HL-60/S4 (cell line): ENCODE measurements around the gene P2RY6.
"Not testable (repeated sequence)": the region's sequence is repeated elsewhere in the genome, so short reads cannot be mapped to it uniquely, and the experiment has no call there.

Source experiments
- in situ Hi-C: fragments of 300-500 bp; cut with MboI; formaldehyde crosslinking; loops from 2 replicates; pipeline ENCODE4 v1.14.3; 2022; ENCODE audit warnings: low sequenced_read_pairs

Gene P2RY6, protein sequence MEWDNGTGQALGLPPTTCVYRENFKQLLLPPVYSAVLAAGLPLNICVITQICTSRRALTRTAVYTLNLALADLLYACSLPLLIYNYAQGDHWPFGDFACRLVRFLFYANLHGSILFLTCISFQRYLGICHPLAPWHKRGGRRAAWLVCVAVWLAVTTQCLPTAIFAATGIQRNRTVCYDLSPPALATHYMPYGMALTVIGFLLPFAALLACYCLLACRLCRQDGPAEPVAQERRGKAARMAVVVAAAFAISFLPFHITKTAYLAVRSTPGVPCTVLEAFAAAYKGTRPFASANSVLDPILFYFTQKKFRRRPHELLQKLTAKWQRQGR

DNA sequence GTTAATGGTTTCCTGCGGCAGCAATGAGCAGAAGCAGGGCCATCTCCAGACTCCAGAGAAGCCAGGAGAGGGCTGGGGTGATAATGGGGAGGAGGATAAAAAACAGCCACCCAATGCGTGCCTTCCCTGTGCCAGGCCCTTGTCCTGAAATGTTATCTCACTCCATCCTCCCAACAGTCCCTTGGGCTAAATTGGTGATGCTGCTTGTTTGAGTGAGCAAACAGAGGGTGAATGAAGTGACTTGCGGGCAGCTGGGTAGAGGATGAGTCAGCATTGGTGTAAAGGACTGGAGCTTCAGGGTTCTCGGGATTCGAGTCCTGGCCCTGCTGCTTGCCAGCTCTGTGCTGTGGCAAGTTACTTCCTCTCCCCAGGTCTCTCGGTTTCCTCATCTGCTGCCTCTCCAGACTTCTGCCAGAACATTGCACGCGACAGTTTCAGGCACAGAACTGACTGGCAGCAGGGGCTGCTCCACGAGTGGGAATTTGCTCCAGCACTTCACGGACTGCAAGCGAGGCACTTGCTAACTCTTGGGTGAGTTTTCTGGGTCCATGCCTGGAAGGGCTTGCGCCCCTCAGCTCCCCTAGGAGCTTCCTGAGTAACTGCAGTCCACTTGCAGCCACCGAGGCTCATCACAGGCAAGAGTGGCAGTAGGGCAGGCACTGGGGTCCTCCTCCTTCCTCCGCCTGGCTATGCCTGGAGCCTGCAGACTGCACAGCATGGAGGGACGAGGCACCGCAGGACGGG is at the start of gene P2RY6:
TSS of gene P2RY6 (plus strand) at position 403 of the 744 bp plus-strand sequence. CDS start 24,181 bp downstream, outside the sequence.
- in situ Hi-C loops: no loop called here

- in situ Hi-C loops: no loop called here
These were observed 48.0 kb upstream of the P2RY6 start for GRCh38 chr11:73223998-73224730.

GRCh38 chr11:73225001-73225686 is 47.0 kb upstream of the P2RY6 start:
- in situ Hi-C loops: no loop called here

DNA sequence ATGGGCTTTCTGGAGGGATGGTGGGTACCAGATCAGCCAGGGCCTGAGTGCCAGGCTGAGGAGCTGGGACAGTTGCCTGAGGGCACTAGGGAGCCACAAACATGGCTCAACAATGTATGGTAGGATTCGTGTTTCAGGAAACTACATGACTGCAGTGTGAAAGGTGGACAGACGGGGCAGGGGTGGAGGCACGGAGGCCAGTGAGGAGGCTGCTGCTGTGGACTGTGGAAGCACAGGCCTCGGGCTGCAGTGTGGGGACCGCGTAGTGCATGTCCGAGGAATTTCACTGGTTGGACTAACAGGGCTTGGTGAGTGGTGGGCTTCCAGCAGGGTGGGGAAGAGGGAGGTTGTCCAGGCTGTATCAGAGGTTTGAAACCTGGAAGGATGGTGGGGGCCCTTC is 46.3 kb upstream of the P2RY6 start:
- in situ Hi-C loops: no loop called here

DNA sequence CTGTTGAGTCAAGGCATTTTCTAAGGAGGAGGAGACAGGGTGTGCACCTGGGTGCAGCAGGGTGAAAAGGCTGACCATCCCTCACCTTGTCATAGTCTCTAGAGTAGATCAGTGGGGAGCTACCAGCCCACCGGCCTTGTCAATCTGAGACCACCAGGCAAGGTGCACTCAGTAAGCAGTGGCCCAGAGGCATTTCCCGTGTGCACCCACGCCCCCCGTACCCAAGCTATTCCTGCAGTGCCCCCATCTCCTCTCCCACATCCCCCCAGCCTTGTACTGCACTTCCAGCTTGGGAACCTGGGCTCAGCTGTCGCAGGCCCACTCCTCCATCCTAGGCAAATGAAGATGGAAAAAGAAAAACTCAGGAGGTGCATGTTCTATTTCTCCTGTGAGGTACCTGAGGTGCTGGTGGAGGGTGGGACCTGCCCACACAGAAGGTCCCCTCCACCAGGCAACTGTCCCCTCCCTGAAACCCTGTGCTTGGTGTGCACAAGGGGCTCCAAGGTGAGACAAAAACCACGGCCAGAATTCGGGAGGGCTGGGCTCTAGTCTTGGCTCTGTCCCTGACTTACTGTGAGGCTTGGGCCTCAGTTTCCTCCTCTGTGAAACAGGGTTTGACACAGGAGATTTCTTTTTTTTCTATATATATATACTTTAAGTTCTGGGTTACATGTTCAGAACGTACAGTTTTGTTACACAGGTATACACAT is 45.7 kb upstream of the P2RY6 start:
- in situ Hi-C loops: no loop called here

- in situ Hi-C loops: no loop called here
These were observed 44.4 kb upstream of the P2RY6 start for GRCh38 chr11:73227571-73228211.

GRCh38 chr11:73228268-73229134 is 43.6 kb upstream of the P2RY6 start:
- in situ Hi-C loops: no loop called here

GRCh38 chr11:73229321-73229895 is 42.7 kb upstream of the P2RY6 start:
- in situ Hi-C loops: no loop called here

DNA sequence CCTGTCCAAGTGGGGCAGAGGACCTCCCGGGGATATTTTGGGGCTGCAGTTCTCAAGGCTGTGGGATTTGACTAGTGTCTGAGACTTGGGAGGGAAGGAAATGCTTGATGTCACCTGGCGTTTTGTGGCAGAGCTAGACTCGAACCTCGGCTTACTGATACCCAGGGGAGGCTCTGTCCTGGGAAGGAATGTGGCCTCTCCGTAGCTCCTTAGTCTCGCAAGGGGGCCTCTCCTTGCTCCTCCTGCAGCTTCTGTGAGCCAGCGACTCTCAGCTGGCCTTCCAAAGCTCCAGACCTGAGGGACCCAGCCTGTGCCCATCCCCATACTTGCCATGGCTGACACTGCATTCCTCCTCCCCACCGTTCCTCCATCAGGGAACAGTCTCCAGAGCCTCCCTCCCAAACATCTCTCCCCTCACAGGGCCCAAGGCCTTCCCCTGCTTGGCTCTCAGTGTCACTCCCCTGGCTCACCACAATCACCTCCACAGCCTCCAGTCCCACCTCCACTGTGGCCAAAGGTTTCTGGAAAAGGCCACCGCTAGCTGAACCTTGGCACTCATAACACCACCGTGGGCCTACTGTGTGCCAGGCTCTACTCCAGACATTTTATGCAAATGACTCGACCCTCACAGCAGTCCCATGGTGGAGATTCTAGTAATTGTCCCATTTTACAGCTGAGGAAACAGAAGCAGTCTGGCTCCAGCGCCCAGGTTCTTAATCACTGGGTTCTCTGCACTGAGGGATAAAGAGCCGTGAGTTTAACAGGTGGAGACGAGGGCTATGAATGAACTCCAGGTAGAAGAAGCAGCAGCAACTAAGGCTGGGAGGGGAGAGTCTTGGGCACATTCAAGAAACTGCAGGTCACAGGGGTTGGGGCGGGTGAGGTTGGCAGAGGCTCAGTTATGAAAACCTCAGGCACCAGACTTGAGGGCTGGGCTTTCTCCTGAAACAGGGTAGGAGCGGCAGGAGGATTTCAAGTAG is 42.0 kb upstream of the P2RY6 start:
- in situ Hi-C loops: no loop called here

DNA sequence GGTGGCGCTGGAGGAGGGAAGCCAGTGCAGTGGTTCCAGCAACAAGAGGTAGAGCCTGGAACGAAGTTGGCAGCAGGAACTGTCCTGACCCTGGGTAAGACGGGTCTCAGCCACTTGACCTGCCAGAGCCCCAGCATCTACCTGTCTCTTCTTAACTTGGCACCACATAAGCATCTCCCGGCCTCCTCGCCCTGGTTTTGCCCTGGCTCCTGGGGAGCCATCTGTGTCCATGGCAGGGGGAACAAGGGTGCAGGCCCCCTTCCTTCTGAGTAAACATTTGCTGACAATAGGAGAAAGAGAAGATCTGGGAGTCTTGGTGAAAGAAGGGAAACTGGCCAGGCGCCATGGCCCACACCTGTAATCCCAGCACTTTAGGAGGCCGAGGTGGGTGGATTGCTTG is 41.2 kb upstream of the P2RY6 start:
- in situ Hi-C loops: no loop called here

- in situ Hi-C loops: not testable (repeated sequence)
These were observed 39.7 kb upstream of the P2RY6 start for GRCh38 chr11:73232487-73232886.

DNA sequence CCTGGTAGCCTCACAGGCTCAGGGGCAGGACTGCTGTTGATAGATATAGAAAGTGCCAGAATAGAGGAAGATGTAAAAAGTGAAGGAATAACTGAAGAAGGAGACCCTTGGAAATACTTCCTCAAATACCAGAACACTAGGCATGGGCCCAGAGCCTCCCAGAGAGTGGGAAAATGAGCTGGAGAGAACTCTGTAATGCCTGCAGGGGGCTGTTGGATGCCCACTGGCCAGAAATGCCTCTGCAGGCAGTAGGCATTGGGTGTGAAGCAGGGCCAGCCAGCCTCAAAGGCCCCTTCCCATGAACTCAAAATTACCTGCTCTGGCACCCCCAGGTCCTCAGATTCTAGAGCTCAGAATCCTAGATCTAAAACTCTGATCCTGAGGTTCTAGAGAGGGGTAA is 38.9 kb upstream of the P2RY6 start:
- in situ Hi-C loops: no loop called here

DNA sequence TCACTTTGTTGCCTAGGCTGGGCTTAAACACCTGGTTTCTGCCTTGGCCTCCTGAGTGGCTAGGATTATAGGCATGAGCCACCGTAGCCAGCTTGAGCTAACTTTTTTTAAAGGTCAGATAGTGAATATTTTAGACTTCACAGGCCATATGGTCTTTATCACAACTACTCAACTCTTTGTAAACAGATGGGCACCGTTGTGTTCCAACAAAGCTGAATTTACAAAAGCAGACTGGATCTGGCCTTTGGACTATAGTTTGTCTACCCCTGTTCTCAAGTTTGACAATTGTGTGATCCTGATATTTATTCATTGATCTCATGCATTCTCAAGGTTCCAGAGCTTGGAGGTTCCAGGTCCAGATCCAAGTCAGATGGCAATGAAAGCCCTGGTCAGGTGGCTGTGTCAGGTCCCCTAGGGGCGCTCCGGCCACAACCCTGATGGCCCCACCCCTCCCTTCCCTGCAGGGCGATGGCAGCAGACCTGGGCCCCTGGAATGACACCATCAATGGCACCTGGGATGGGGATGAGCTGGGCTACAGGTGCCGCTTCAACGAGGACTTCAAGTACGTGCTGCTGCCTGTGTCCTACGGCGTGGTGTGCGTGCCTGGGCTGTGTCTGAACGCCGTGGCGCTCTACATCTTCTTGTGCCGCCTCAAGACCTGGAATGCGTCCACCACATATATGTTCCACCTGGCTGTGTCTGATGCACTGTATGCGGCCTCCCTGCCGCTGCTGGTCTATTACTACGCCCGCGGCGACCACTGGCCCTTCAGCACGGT is 38.3 kb upstream of the P2RY6 start:
- in situ Hi-C loops: no loop called here

DNA sequence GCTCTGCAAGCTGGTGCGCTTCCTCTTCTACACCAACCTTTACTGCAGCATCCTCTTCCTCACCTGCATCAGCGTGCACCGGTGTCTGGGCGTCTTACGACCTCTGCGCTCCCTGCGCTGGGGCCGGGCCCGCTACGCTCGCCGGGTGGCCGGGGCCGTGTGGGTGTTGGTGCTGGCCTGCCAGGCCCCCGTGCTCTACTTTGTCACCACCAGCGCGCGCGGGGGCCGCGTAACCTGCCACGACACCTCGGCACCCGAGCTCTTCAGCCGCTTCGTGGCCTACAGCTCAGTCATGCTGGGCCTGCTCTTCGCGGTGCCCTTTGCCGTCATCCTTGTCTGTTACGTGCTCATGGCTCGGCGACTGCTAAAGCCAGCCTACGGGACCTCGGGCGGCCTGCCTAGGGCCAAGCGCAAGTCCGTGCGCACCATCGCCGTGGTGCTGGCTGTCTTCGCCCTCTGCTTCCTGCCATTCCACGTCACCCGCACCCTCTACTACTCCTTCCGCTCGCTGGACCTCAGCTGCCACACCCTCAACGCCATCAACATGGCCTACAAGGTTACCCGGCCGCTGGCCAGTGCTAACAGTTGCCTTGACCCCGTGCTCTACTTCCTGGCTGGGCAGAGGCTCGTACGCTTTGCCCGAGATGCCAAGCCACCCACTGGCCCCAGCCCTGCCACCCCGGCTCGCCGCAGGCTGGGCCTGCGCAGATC is 37.5 kb upstream of the P2RY6 start:
- in situ Hi-C loops: no loop called here

GRCh38 chr11:73235236-73235786 is 36.8 kb upstream of the P2RY6 start:
- in situ Hi-C loops: no loop called here
